Memory B cell (primary cell): Measurements from ENCODE around the gene ATL1.

Source experiments
- ATAC-seq: fragments of 150-1000 bp; cut with Tn5 transposase; 2 replicates; pipeline ENCODE4 v1.10.0; 2021; ENCODE audit warnings: low read depth, mild to moderate bottlenecking, moderate library complexity
- DNase-seq, 2 donors: peaks; one replicate each; pipeline ENCODE4 v3.0.0; 2022; ENCODE audit warnings: low spot score in 2 of 2
- H3K27ac Mint-ChIP-seq: one replicate; pipeline ENCODE4 v1.8.0; 2022; ENCODE audit warnings: mild to moderate bottlenecking, moderate library complexity, mixed read lengths
- H3K27me3 Mint-ChIP-seq: one replicate; pipeline ENCODE4 v1.8.0; 2022; ENCODE audit warnings: mixed read lengths
- H3K36me3 Mint-ChIP-seq: one replicate; pipeline ENCODE4 v1.8.0; 2022; ENCODE audit warnings: mild to moderate bottlenecking, mixed read lengths
- H3K4me1 Mint-ChIP-seq: one replicate; pipeline ENCODE4 v1.8.0; 2022; ENCODE audit warnings: mixed read lengths
- H3K4me3 Mint-ChIP-seq: one replicate; pipeline ENCODE4 v1.8.0; 2022; ENCODE audit warnings: mild to moderate bottlenecking, moderate library complexity, mixed read lengths
- H3K9me3 Mint-ChIP-seq: one replicate; pipeline ENCODE4 v1.8.0; 2022; ENCODE audit warnings: mixed read lengths

ATL1 gene

GRCh38 chr14:50601394-50601793 is 41.4 kb downstream of the ATL1 start:
- no peaks in the 10 kb centered on the region for H3K36me3 Mint-ChIP-seq
- DNase-seq (no peak), ATAC-seq (no peak)
- no peaks in the 10 kb centered on the region for H3K9me3 Mint-ChIP-seq
- no peaks in the 10 kb centered on the region for H3K4me1 Mint-ChIP-seq
- H3K27ac Mint-ChIP-seq, result no peak overlapping the region
- H3K27me3 Mint-ChIP-seq, result no peaks in the 10 kb centered on the region
- H3K4me3 Mint-ChIP-seq, result no peak overlapping the region

- no peaks in the 10 kb centered on the region for H3K36me3 Mint-ChIP-seq
- no peaks in the 10 kb centered on the region for H3K4me1 Mint-ChIP-seq
- no peak for ATAC-seq
- no peak overlapping the region for H3K27ac Mint-ChIP-seq
- no peak for DNase-seq
- H3K9me3 Mint-ChIP-seq, result no peaks in the 10 kb centered on the region
- H3K4me3 Mint-ChIP-seq, result no peak overlapping the region
- H3K27me3 Mint-ChIP-seq, result no peaks in the 10 kb centered on the region
Observed at GRCh38 chr14:50602035-50602434, 42.1 kb downstream of the ATL1 start.

GRCh38 chr14:50603565-50603964 is 43.6 kb downstream of the ATL1 start:
- H3K27me3 Mint-ChIP-seq, result no peaks in the 10 kb centered on the region

GRCh38 chr14:50605766-50606165 is 45.8 kb downstream of the ATL1 start:
- no peaks in the 10 kb centered on the region for H3K4me1 Mint-ChIP-seq
- H3K27ac Mint-ChIP-seq, result no peak overlapping the region
- no peaks in the 10 kb centered on the region for H3K9me3 Mint-ChIP-seq
- no peak for ATAC-seq
- no peak for DNase-seq
- no peaks in the 10 kb centered on the region for H3K27me3 Mint-ChIP-seq
- no peaks in the 10 kb centered on the region for H3K36me3 Mint-ChIP-seq
- H3K4me3 Mint-ChIP-seq, result no peak overlapping the region

More at GRCh38 chr14:50603565-50603964, 43.6 kb downstream of the ATL1 start:
- Mint-ChIP-seq H3K36me3 (no peaks in the 10 kb centered on the region), H3K9me3 (no peaks in the 10 kb centered on the region), H3K4me3 (no peak overlapping the region), H3K27ac (no peak overlapping the region), H3K4me1 (no peaks in the 10 kb centered on the region)
- DNase-seq (no peak), ATAC-seq (no peak)

- no peak for ATAC-seq
- H3K4me1 Mint-ChIP-seq, result no peaks in the 10 kb centered on the region
- no peaks in the 10 kb centered on the region for H3K9me3 Mint-ChIP-seq
- no peaks in the 10 kb centered on the region for H3K36me3 Mint-ChIP-seq
- no peaks in the 10 kb centered on the region for H3K27me3 Mint-ChIP-seq
- DNase-seq, result no peak
- no peak overlapping the region for H3K4me3 Mint-ChIP-seq
- H3K27ac Mint-ChIP-seq, result no peak overlapping the region
Observed at GRCh38 chr14:50606468-50606867, 46.5 kb downstream of the ATL1 start.

GRCh38 chr14:50607181-50607580 is 47.2 kb downstream of the ATL1 start:
- H3K27me3 Mint-ChIP-seq, result no peaks in the 10 kb centered on the region
- H3K9me3 Mint-ChIP-seq, result no peaks in the 10 kb centered on the region
- ATAC-seq, result no peak
- no peak for DNase-seq
- no peak overlapping the region for H3K4me3 Mint-ChIP-seq
- H3K4me1 Mint-ChIP-seq, result no peaks in the 10 kb centered on the region
- H3K36me3 Mint-ChIP-seq, result no peaks in the 10 kb centered on the region
- H3K27ac Mint-ChIP-seq, result no peak overlapping the region

GRCh38 chr14:50607761-50608160 is 47.8 kb downstream of the ATL1 start:
- H3K4me1 Mint-ChIP-seq, result no peaks in the 10 kb centered on the region
- no peak overlapping the region for H3K27ac Mint-ChIP-seq
- no peak for ATAC-seq
- no peaks in the 10 kb centered on the region for H3K36me3 Mint-ChIP-seq
- no peaks in the 10 kb centered on the region for H3K9me3 Mint-ChIP-seq
- no peaks in the 10 kb centered on the region for H3K27me3 Mint-ChIP-seq
- H3K4me3 Mint-ChIP-seq, result no peak overlapping the region
- DNase-seq, result no peak

- Mint-ChIP-seq H3K27ac (no peak overlapping the region), H3K27me3 (no peaks in the 10 kb centered on the region), H3K36me3 (no peaks in the 10 kb centered on the region), H3K4me1 (no peaks in the 10 kb centered on the region), H3K4me3 (no peak overlapping the region), H3K9me3 (no peaks in the 10 kb centered on the region)
- DNase-seq (no peak), ATAC-seq (no peak)
Observed at GRCh38 chr14:50608302-50608851, 48.4 kb downstream of the ATL1 start.

GRCh38 chr14:50610465-50610864 is 50.5 kb downstream of the ATL1 start:
- H3K9me3 Mint-ChIP-seq, result no peaks in the 10 kb centered on the region
- ATAC-seq, result no peak
- no peak overlapping the region for H3K4me3 Mint-ChIP-seq
- no peak overlapping the region for H3K27ac Mint-ChIP-seq
- DNase-seq, result no peak
- H3K27me3 Mint-ChIP-seq, result no peaks in the 10 kb centered on the region
- no peaks in the 10 kb centered on the region for H3K36me3 Mint-ChIP-seq
- H3K4me1 Mint-ChIP-seq, result no peaks in the 10 kb centered on the region

GRCh38 chr14:50612806-50613205 is 52.9 kb downstream of the ATL1 start:
- Mint-ChIP-seq H3K4me3 (no peak overlapping the region), H3K27ac (no peak overlapping the region), H3K9me3 (no peaks in the 10 kb centered on the region), H3K27me3 (no peaks in the 10 kb centered on the region), H3K36me3 (peaks cover 2% of the 10 kb centered on the region), H3K4me1 (no peaks in the 10 kb centered on the region)
- ATAC-seq, result no peak
- DNase-seq, result no peak

GRCh38 chr14:50615056-50615455 is 55.1 kb downstream of the ATL1 start:
- ATAC-seq (no peak), DNase-seq (no peak)
- Mint-ChIP-seq H3K36me3 (peaks cover 2% of the 10 kb centered on the region), H3K4me1 (peaks cover 3% of the 10 kb centered on the region), H3K27me3 (no peaks in the 10 kb centered on the region), H3K9me3 (no peaks in the 10 kb centered on the region), H3K27ac (no peak overlapping the region), H3K4me3 (no peak overlapping the region)

GRCh38 chr14:50615552-50615951 is 55.6 kb downstream of the ATL1 start:
- Mint-ChIP-seq H3K9me3 (no peaks in the 10 kb centered on the region), H3K27me3 (no peaks in the 10 kb centered on the region), H3K36me3 (peaks cover 2% of the 10 kb centered on the region), H3K4me1 (peaks cover 6% of the 10 kb centered on the region), H3K4me3 (no peak overlapping the region), H3K27ac (no peak overlapping the region)
- ATAC-seq (no peak), DNase-seq (no peak)

GRCh38 chr14:50616275-50616674 is 56.3 kb downstream of the ATL1 start:
- H3K36me3 Mint-ChIP-seq, result peaks cover 2% of the 10 kb centered on the region
- H3K9me3 Mint-ChIP-seq, result no peaks in the 10 kb centered on the region
- no peak overlapping the region for H3K27ac Mint-ChIP-seq
- H3K27me3 Mint-ChIP-seq, result no peaks in the 10 kb centered on the region
- DNase-seq (no peak), ATAC-seq (no peak)
- no peak overlapping the region for H3K4me3 Mint-ChIP-seq
- H3K4me1 Mint-ChIP-seq, result peaks cover 6% of the 10 kb centered on the region

- H3K9me3 Mint-ChIP-seq, result no peaks in the 10 kb centered on the region
Observed at GRCh38 chr14:50619569-50620141, 59.7 kb downstream of the ATL1 start.

GRCh38 chr14:50620341-50620740 is 60.4 kb downstream of the ATL1 start:
- H3K4me1 Mint-ChIP-seq, result peaks cover 6% of the 10 kb centered on the region
- H3K9me3 Mint-ChIP-seq, result no peaks in the 10 kb centered on the region
- H3K4me3 Mint-ChIP-seq, result no peak overlapping the region
- DNase-seq (no peak), ATAC-seq (no peak)
- H3K27me3 Mint-ChIP-seq, result no peaks in the 10 kb centered on the region
- H3K36me3 Mint-ChIP-seq, result peaks cover 2% of the 10 kb centered on the region
- H3K27ac Mint-ChIP-seq, result no peak overlapping the region

More at GRCh38 chr14:50619569-50620141, 59.7 kb downstream of the ATL1 start:
- peak in 1 of 2 donors; percentile 11 for DNase-seq
- Mint-ChIP-seq H3K36me3 (peaks cover 2% of the 10 kb centered on the region), H3K4me3 (no peak overlapping the region), H3K27me3 (no peaks in the 10 kb centered on the region), H3K4me1 (peaks cover 6% of the 10 kb centered on the region), H3K27ac (peak overlapping the region; percentile 32)
- peak; percentile 64 for ATAC-seq
